MG63 (cell line): Measurements from ENCODE around the gene ADAMTS17. TPM values are rescaled to one million over a fixed set of nuclear protein-coding genes. Genes with fewer than 3 reads are reported as not detected.

Experiments used
- DNase-seq: peaks from one replicate; pipeline ENCODE4 v3.0.0-alpha.2; 2020
- H3K27me3 ChIP-seq: fragments of 250-450 bp; sonication (Bioruptor Pico); 2 replicates; pipeline ENCODE4 v1.5.1; 2020; ENCODE audit warnings: mild to moderate bottlenecking, moderate library complexity
- H3K36me3 ChIP-seq: fragments of 250-450 bp; sonication (Bioruptor Pico); 2 replicates; pipeline ENCODE4 v1.5.1; 2020; ENCODE audit warnings: mild to moderate bottlenecking, moderate library complexity
- H3K4me3 ChIP-seq: fragments of 250-450 bp; sonication (Bioruptor Pico); 2 replicates; pipeline ENCODE4 v1.5.1; 2020; ENCODE audit warnings: mild to moderate bottlenecking, moderate library complexity
- H3K9me3 ChIP-seq: fragments of 250-450 bp; sonication (Bioruptor Pico); 2 replicates; pipeline ENCODE4 v1.5.1; 2020; ENCODE audit warnings: mild to moderate bottlenecking, moderate library complexity
- total RNA-seq: library from RNA; depleted of rRNA; stranded (reverse); fragments of >200 nt; shearing (Covaris generic); gene quantifications from 2 replicates; pipeline ENCODE4 v1.2.3, GENCODE V29; 2014; ENCODE audit warnings: low replicate concordance; rRNA removed

ADAMTS17 gene, protein sequence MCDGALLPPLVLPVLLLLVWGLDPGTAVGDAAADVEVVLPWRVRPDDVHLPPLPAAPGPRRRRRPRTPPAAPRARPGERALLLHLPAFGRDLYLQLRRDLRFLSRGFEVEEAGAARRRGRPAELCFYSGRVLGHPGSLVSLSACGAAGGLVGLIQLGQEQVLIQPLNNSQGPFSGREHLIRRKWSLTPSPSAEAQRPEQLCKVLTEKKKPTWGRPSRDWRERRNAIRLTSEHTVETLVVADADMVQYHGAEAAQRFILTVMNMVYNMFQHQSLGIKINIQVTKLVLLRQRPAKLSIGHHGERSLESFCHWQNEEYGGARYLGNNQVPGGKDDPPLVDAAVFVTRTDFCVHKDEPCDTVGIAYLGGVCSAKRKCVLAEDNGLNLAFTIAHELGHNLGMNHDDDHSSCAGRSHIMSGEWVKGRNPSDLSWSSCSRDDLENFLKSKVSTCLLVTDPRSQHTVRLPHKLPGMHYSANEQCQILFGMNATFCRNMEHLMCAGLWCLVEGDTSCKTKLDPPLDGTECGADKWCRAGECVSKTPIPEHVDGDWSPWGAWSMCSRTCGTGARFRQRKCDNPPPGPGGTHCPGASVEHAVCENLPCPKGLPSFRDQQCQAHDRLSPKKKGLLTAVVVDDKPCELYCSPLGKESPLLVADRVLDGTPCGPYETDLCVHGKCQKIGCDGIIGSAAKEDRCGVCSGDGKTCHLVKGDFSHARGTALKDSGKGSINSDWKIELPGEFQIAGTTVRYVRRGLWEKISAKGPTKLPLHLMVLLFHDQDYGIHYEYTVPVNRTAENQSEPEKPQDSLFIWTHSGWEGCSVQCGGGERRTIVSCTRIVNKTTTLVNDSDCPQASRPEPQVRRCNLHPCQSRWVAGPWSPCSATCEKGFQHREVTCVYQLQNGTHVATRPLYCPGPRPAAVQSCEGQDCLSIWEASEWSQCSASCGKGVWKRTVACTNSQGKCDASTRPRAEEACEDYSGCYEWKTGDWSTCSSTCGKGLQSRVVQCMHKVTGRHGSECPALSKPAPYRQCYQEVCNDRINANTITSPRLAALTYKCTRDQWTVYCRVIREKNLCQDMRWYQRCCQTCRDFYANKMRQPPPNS
- 3.8 TPM in 1 of 2 replicates, not detected in the other for total RNA-seq

DNA sequence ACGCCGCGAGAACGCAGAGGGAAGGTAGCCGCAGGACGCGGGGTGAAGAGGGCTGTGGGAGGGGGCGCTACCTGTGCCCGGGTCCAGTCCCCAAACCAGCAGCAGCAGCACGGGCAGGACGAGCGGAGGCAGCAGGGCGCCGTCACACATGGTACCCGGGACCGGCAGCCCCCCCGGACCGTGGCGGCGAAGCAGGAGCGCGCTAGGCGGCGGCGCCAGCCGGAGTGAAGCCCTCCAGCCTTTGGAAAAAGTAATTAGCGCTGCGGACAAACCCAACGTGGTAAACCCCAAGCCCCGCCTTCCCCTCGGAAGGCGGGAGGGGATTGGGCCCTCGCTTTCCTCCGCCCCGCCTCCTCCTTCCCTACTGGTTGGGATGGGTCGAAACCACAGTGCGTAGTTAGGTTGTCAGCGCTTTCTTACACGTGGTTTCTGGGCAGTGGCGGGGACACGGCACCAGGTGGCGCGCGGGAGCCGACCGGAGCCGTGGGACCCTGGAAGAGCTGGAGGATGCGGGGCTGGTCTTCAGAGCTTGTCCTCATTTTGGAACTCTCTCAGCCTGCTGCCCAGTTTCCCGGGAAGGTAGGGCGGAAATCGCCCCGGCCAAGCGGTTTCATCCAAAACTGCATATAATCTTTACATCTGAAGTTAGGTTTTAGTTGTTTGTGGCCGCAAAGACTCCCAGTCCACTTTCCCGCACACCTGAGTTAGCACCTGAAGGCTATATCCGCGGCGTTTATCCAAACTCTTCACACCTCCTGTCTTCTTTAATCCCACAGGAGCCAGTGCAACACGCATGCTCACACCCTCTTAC, at the start of gene ADAMTS17:
ADAMTS17 (minus strand) TSS at position 226 of the 811 bp plus-strand sequence; CDS start at position 150, 76 bp downstream.
- Histone ChIP-seq H3K9me3 (no peaks in the 10 kb centered on the region), H3K36me3 (no peaks in the 10 kb centered on the region), H3K27me3 (peaks cover 6% of the 10 kb centered on the region; the same call in 1 of the 2 replicates), H3K4me3 (peak within 1 kb of the TSS; percentile 70)
- DNase-seq = peak; percentile 96

DNA sequence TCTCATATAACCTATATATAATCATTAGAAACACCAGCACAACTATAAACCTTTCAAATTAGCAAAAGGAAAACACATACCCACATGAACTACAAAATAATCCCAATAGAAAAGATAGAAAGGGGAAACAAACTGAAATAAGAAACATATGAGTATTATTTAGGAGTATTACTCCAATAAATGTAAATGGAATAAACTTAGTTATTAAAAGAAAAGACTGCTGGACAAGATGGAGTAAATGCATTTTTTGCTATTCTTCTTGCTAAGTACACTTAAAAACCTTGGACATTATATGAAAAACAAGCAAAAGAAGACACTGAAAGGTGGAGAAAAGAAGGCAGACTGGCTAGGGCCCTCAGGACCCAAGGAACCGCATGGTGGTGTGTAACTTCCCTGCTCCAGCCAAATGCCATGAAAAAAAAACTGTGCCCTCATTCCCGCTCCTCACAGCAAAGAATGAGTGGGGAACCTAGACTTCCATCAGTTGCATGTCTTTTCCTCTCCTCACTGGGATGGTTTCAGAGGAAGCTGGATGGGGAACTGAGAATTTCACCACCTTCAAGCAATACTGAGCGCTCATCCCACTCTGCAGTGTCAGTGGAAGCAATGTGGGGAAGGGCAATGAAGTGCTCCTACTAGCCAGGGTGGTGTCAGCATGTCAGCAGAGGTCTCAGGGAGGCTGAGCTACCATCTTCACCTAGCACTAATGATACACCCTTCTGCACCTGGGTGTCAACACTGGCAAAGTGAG, 43.7 kb upstream of the ADAMTS17 start:
- no peak for DNase-seq
- Histone ChIP-seq H3K4me3 (no peak overlapping the region), H3K36me3 (peaks cover 26% of the 10 kb centered on the region), H3K27me3 (no peaks in the 10 kb centered on the region), H3K9me3 (peaks cover 23% of the 10 kb centered on the region)

DNA sequence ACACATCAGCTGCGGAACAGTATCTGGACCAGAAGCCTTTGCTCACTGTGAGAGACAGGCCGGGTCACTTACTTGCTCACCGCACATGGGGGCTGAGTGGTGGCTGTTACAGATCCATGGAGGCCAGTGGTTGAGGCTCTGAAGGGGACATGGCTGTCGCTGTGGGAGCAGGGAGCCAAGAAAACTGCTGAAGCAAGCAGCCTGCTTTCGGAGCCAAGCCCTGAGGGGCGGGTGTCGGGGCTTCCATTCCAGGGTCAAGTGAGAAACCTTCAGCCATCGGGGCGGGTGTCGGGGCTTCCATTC, 42.3 kb upstream of the ADAMTS17 start:
- Histone ChIP-seq H3K27me3 (no peaks in the 10 kb centered on the region), H3K36me3 (peaks cover 33% of the 10 kb centered on the region), H3K9me3 (peaks cover 25% of the 10 kb centered on the region), H3K4me3 (no peak overlapping the region)
- DNase-seq = no peak

DNA sequence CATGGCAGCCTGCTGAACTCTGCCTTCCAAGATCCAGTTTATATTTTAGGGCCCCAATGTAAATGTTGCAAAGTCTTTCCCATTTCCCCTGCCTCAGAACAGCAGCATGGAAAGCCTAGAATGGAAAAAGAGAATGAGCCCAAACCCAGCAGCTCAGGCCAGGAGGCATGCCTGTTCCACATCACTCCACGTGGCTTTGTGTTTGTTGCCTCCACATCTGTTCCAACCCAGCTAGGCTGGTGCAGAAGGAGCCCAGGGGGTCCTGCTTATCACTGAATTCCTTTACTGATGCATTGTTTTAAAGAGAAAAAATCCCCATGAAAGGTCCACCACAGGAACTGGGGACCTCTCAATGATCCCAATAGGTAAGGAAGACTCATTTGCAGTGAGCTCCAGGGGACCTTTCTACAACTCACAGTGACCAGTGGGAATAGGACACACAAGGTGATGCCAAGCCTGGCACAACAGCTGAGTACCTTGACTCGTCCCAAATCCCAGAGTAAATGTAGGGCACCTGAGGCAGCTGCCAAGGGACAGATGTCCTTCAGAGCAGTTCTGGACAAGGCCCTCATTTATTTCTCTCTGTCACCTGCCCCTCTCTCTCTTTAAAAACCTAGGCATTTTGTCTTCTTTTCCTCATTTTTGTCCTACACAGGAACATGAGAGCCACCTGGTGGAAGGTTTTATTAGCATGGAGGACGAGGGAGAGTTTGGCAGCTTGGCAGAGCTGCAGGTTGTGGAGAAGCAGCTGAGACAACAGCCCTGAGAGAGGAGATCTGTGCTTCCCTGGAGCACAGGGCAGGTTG, 41.7 kb upstream of the ADAMTS17 start:
- no peak for DNase-seq
- peaks cover 26% of the 10 kb centered on the region for H3K9me3 ChIP-seq
- H3K27me3 ChIP-seq = no peaks in the 10 kb centered on the region
- H3K4me3 ChIP-seq = no peak overlapping the region
- peaks cover 35% of the 10 kb centered on the region for H3K36me3 ChIP-seq

DNA sequence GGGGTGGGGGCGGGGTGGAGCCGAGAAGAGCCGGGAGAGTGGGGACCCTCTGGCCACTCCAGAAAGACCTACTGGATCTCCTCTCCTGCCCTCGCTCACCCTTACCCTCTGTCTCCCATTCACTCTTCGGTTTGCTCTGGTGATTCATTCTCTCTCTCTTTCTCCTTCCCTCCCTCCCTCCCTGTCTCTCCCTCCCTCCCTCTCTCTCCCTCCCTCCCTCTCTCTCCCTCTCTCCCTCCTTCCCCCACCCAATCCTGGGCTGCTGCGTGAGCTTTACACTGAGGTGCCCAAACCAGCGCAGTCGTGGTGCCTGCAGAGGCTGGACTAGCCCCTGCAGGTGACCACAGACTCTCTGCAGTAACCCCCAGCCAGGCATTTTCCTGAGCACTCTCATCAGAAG, 32.2 kb upstream of the ADAMTS17 start:
- peaks cover 29% of the 10 kb centered on the region for H3K36me3 ChIP-seq
- DNase-seq = peak; percentile 22
- H3K27me3 ChIP-seq = 0 out of 2 replicates have a peak, but pooled peaks cover 2% of the 10 kb centered on the region
- peaks cover 24% of the 10 kb centered on the region for H3K9me3 ChIP-seq
- no peak overlapping the region for H3K4me3 ChIP-seq

DNA sequence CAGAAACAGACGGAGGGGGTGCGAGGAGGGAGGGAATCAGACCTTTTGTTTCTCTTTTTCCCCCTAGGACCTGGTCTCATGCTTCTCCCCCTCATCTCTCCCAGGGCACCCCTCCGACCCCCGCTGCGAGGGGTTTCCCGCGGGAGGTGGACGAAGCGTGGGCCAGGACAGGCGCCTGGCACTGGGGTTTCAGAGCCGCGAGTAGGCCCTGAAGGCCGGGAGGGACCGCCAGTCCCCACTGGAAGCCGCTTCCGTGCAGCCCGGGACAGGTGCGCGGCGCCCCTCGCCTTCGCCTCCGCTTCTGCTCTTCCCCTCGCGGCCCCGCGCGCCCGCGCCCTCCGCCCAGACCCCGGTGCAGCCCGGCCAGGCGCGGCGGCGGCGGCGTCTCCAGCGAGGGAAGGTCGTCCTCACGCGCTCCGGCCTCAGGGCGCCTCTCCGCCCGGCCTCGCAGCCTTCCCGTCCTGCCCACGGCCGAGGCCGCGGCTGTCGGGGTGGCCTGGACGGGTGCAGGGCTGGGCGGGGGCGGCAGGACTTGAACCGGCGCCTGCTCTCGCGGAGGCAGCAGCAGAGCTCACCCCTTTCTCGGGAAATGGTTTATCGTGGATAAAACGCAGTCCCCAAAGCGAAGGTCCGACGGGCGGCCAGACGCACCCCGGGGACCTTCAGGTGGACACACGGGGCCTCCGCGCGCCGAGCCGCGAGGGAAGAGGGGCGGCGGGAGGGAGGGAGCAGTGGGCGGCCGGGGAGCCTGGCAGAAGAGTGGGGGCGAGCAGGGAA, 31.5 kb upstream of the ADAMTS17 start:
- Histone ChIP-seq H3K27me3 (0 out of 2 replicates have a peak, but pooled peaks cover 2% of the 10 kb centered on the region), H3K4me3 (peak overlapping the region; percentile 61), H3K36me3 (peaks cover 28% of the 10 kb centered on the region), H3K9me3 (peaks cover 22% of the 10 kb centered on the region)
- DNase-seq = peak; percentile 33

DNA sequence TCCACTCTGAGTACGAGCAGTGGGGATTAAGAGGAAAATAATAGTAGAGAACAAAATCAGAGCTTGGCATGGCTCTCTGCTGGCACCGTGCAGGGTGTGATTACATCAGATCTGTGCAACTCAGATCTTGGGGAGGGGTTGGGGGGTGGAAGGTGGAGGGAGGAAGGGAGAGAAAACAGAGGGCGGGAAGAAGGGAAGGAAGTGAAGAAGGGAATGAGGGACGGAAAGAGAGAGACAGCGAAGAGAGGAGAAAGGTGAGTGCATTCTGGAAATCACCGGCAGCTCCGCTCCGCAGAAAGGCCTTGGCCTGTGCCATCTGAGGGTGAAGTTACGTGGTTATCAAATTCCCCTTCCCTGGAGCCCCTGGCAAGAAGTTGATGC, 31.0 kb upstream of the ADAMTS17 start:
- peak; percentile 77 for DNase-seq
- H3K4me3 ChIP-seq = peak overlapping the region; percentile 61
- H3K27me3 ChIP-seq = 0 out of 2 replicates have a peak, but pooled peaks cover 2% of the 10 kb centered on the region
- H3K9me3 ChIP-seq = peaks cover 22% of the 10 kb centered on the region
- peaks cover 27% of the 10 kb centered on the region for H3K36me3 ChIP-seq

DNA sequence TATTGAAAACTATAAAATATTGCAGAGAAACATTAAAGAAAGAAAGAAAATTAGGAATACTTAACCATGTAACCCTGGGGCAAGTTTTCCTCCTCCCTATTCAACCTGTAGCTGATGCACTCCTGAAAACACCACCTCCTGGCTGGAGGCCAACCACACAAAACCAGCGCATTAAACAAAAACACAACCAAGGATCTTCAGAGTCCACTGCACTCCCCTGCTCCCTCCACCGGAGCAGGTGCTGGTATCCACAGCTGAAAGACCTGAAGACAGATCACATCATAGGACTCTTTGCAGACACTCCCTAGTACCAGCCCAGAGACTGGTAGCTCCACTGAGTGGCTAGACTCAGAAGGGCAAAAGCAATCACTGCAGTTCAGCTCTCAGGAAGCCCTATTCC, 13.6 kb upstream of the ADAMTS17 start:
- Histone ChIP-seq H3K27me3 (peaks cover 9% of the 10 kb centered on the region), H3K36me3 (no peaks in the 10 kb centered on the region), H3K4me3 (no peak overlapping the region), H3K9me3 (peaks cover 9% of the 10 kb centered on the region)
- DNase-seq = no peak

DNA sequence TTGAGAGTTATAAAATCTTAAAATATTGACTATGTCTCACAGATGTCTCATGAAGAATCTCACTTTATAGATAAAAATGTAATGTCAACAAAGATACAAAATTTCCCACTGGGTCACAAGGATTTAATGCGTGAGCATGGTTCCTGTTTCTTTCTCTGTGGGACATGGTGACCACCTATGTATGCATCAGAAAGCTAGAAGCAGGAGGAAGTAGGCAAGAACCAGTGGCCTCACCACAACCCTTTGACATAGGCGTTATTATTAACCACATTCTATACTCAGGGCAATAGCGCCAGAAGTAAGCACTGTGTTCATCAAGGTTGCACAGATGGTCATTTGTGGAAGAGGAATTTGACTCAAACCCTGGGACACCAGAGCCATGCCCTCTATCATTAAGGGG, 11.7 kb upstream of the ADAMTS17 start:
- no peaks in the 10 kb centered on the region for H3K36me3 ChIP-seq

DNA sequence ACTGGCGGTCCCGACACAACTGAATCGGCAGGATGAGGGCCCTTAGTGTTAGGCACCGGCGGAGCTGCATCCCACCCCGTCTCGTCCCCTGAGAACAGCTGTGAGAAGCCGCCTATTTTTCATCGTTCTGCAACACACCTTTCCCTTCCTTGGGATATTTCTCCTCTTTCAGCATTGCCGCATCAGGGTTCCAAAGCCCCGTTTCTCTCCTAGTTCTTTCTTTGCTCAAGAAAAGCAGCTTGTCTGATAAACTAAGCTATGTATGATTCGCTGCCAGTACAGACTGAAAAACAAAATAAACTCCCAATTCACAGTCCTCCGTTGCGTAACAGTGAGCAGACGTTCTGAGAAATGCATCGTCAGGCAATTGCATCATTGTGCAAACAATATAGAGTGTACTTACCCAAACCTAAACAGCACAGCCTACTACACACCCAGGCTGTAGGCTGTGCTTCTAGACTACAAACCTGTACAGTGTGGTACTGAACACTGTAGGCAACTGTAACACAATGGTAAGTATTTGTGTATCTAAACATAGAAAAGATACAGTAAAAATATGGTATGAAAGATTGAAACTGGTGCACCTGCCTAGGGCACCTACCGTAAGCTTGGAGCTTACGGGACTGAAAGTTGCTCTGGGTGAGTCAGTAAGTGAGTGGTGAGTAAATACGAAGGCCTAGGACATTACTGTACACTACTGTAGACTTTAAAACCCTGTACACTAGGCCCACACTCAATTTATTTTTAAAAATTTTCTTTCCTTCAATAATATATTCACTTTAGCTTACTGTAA, 8.9 kb upstream of the ADAMTS17 start:
- no peak overlapping the region for H3K4me3 ChIP-seq
- no peaks in the 10 kb centered on the region; the same call in 1 of the 2 replicates for H3K27me3 ChIP-seq
- H3K36me3 ChIP-seq = no peaks in the 10 kb centered on the region
- DNase-seq = no peak
- H3K9me3 ChIP-seq = peaks cover 9% of the 10 kb centered on the region

More for the DNA sequence above, 11.7 kb upstream of the ADAMTS17 start:
- peaks cover 9% of the 10 kb centered on the region for H3K9me3 ChIP-seq
- no peak for DNase-seq
- H3K27me3 ChIP-seq = peaks cover 6% of the 10 kb centered on the region
- H3K4me3 ChIP-seq = no peak overlapping the region

DNA sequence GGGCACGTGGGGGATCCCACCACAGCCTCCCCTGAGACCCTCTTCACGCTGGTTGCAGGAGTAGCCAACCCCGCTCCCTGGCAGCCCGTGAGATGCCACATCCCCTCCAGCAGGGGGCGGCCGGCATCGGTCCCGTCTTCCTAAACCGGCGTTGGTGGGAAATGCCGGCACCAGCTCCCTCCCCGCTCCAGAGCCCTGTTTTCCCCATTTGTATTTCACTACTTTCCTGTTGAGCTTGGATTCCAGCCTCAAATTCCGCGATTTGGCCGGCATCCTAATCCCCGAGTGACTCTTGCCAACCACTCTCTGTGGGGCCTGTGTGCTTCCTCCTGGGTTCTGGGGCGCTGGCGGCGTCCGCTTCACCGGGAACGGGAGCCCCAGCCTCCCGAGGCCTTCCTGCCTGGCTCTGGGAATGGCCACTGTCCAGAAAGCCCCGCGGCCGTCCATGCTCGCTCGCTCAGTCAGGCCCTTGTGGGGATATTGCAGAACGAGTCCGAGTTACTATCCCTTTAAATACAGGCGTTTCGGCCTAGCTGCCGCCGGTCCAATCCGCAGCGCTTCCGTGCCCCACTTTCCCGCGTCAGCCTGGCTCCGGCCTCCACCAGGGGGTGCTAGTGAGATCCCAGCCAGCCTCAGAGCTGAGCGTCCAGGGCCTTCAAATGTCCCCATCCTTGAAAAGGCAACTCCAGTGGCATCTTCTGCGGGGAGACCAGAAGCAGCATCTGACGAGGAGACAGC, 8.1 kb upstream of the ADAMTS17 start:
- Histone ChIP-seq H3K27me3 (no peaks in the 10 kb centered on the region), H3K4me3 (peak overlapping the region; percentile 48), H3K36me3 (no peaks in the 10 kb centered on the region), H3K9me3 (peaks cover 9% of the 10 kb centered on the region)
- peak; percentile 81 for DNase-seq

DNA sequence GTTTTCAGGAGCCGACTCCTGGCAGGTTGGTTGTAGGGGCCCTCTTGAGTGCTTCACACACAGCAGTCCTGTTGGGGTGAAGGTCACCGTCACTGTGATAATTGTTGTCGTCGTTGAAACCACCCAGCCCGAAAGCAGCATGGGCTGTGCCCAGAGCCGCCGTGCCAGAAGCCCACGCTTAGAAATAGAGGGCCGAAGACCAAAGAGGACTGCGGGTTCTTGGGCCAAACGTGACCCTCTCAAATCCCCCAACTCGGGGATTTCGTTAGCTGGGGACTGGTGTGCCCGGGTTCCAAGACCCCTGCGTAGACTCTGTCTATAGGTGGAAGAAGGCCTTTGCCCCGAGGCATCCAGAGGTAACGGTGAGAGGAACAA, 7.5 kb upstream of the ADAMTS17 start:
- H3K36me3 ChIP-seq = no peaks in the 10 kb centered on the region
- no peak for DNase-seq
- H3K27me3 ChIP-seq = no peaks in the 10 kb centered on the region
- H3K4me3 ChIP-seq = no peak overlapping the region; the same call in 1 of the 2 replicates
- H3K9me3 ChIP-seq = peaks cover 9% of the 10 kb centered on the region

DNA sequence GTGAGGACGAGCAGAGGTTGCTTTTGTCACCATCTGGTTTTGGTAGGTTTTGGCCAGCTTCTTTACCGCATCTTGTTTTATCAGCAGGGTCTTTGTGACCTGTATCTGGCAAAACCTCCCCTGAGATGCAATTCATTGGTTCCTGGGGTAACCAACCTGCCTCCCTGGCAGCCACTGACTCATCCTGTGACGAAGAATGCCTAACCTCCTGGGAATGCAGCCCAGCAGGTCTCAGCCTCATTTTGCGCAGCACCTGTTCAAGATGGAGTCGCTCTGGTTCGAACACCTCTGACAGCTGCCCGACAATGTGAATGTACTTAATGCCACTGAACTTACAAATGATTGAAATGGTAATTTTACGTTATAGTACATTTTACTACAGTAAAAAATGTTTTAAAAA, 6.8 kb upstream of the ADAMTS17 start:
- H3K9me3 ChIP-seq = peaks cover 9% of the 10 kb centered on the region
- no peak overlapping the region for H3K4me3 ChIP-seq
- H3K27me3 ChIP-seq = no peaks in the 10 kb centered on the region
- no peak for DNase-seq
- H3K36me3 ChIP-seq = no peaks in the 10 kb centered on the region
